Endodermal cell (in vitro differentiated cells): ENCODE results near the gene CARD11. TPM values are rescaled to one million over a fixed set of nuclear protein-coding genes. Genes with fewer than 3 reads are reported as not detected.

ENCODE experiments used
- DNase-seq: peaks from one replicate; pipeline ENCODE4 v3.0.0-alpha.2; 2017
- H3K27ac ChIP-seq: 2 replicates; pipeline ENCODE4 v1.5.1; 2013; ENCODE audit warnings: mild to moderate bottlenecking, low read depth, low read length, moderate library complexity
- H3K27me3 ChIP-seq: 2 replicates; pipeline ENCODE4 v1.6.1; 2013; ENCODE audit warnings: mild to moderate bottlenecking, low read length, moderate library complexity; ENCODE audit not compliant: insufficient read depth, control insufficient read depth, poor library complexity, severe bottlenecking
- H3K36me3 ChIP-seq: 2 replicates; pipeline ENCODE4 v1.7.0; 2013; ENCODE audit warnings: mild to moderate bottlenecking, low read length, moderate library complexity; ENCODE audit not compliant: control insufficient read depth, insufficient read depth
- H3K4me1 ChIP-seq: one replicate; pipeline ENCODE4 v1.7.0; 2013; ENCODE audit warnings: low read length; ENCODE audit not compliant: control insufficient read depth, insufficient read depth
- H3K4me3 ChIP-seq: 2 replicates; pipeline ENCODE4 v1.5.1; 2013; ENCODE audit warnings: mild to moderate bottlenecking, low read length, moderate library complexity
- H3K9ac ChIP-seq: 2 replicates; pipeline ENCODE4 v1.6.1; 2013; ENCODE audit warnings: mild to moderate bottlenecking, low read length, moderate library complexity; ENCODE audit not compliant: poor library complexity, severe bottlenecking; ENCODE audit errors: extremely low read depth
- H3K9me3 ChIP-seq: 2 replicates; pipeline ENCODE4 v1.6.1; 2013; ENCODE audit warnings: mild to moderate bottlenecking, low read length, moderate library complexity; ENCODE audit not compliant: control insufficient read depth
- H3K27ac Mint-ChIP-seq: 2 replicates; pipeline ENCODE4 v1.8.0; 2020; ENCODE audit warnings: mixed read lengths
- H3K27me3 Mint-ChIP-seq: 2 replicates; pipeline ENCODE4 v1.8.0; 2021; ENCODE audit warnings: mild to moderate bottlenecking, mixed read lengths; ENCODE audit not compliant: insufficient read depth
- H3K36me3 Mint-ChIP-seq: 2 replicates; pipeline ENCODE4 v1.8.0; 2020; ENCODE audit warnings: low read depth, mixed read lengths
- H3K4me1 Mint-ChIP-seq: 2 replicates; pipeline ENCODE4 v1.8.0; 2020; ENCODE audit warnings: mixed read lengths
- H3K4me3 Mint-ChIP-seq: 2 replicates; pipeline ENCODE4 v1.8.0; 2020; ENCODE audit warnings: mild to moderate bottlenecking, moderate library complexity, mixed read lengths
- H3K9me3 Mint-ChIP-seq: 2 replicates; pipeline ENCODE4 v1.8.0; 2020; ENCODE audit warnings: mild to moderate bottlenecking, mixed read lengths
- CTCF ChIP-seq: fragments of 200-600 bp; sonication (generic); conservative IDR thresholded peaks from 2 replicates; pipeline ENCODE4 v1.5.0; 2021; ENCODE audit warnings: antibody characterized with exemption, mild to moderate bottlenecking
- WGBS, 2 experiments: methylation state at CpG; one replicate each; pipeline versions ENCODE4 v1.1.5 to v1.1.7; 2013; ENCODE audit warnings: missing lambda C conversion rate in 2 of 2, mixed read lengths in 1 of 2; ENCODE audit not compliant: insufficient coverage in 1 of 2, insufficient read length in 1 of 2; 5-methylcytosine and 5-hydroxymethylcytosine counted together
- total RNA-seq, 2 donors: library from RNA; stranded (reverse); fragmentation: NEBNext Ultra II Directional in 1 of 2; extraction: Animal tissue kit (Norgen Biotek cat#: 25700) in 1 of 2; gene quantifications; 2 replicates in 1 of 2; 3 replicates in 1 of 2; pipeline ENCODE4 v1.2.1, GENCODE V29; 2021

Gene CARD11
- total RNA-seq, 2 donors from 2014 or later, result 7.2 to 10.8 TPM

- H3K9ac ChIP-seq, result no peak overlapping the region
- no peaks in the 10 kb centered on the region for H3K4me1 ChIP-seq
- H3K4me3 Mint-ChIP-seq, result no peak overlapping the region
- H3K27ac ChIP-seq, result no peak overlapping the region
- no peaks in the 10 kb centered on the region for H3K27me3 ChIP-seq
- TF ChIP-seq CTCF, result no peak
- 96 to 100% methylated on average over 2 to 3 of the region's 3 CpGs for WGBS, 2 experiments
- no peaks in the 10 kb centered on the region for H3K36me3 Mint-ChIP-seq
- DNase-seq, result no peak
- H3K27me3 Mint-ChIP-seq, result no peaks in the 10 kb centered on the region
- H3K4me3 ChIP-seq, result no peak overlapping the region
- no peak overlapping the region for H3K27ac Mint-ChIP-seq
- H3K4me1 Mint-ChIP-seq, result peaks cover 9% of the 10 kb centered on the region
- no peaks in the 10 kb centered on the region for H3K9me3 Mint-ChIP-seq
- H3K9me3 ChIP-seq, result no peaks in the 10 kb centered on the region
- no peaks in the 10 kb centered on the region for H3K36me3 ChIP-seq
Observed at GRCh38 chr7:2866601-2867000, 177.1 kb downstream of the CARD11 start.

GRCh38 chr7:2864999-2865670 is 178.5 kb downstream of the CARD11 start:
- Histone ChIP-seq H3K9me3 (no peaks in the 10 kb centered on the region), H3K27me3 (no peaks in the 10 kb centered on the region), H3K4me1 (no peaks in the 10 kb centered on the region), H3K9ac (no peak overlapping the region), H3K27ac (no peak overlapping the region), H3K36me3 (no peaks in the 10 kb centered on the region), H3K4me3 (no peak overlapping the region)
- peak; percentile 96 for TF ChIP-seq CTCF
- 60 to 69% methylated on average over 10 to 17 of the region's 17 CpGs for WGBS, 2 experiments
- H3K4me3 Mint-ChIP-seq, result no peak overlapping the region
- H3K4me1 Mint-ChIP-seq, result peaks cover 9% of the 10 kb centered on the region
- no peaks in the 10 kb centered on the region for H3K27me3 Mint-ChIP-seq
- H3K9me3 Mint-ChIP-seq, result no peaks in the 10 kb centered on the region
- peak; percentile 90 for DNase-seq
- H3K27ac Mint-ChIP-seq, result no peak overlapping the region
- no peaks in the 10 kb centered on the region for H3K36me3 Mint-ChIP-seq

GRCh38 chr7:2864204-2864985 is 179.3 kb downstream of the CARD11 start:
- Mint-ChIP-seq H3K27me3 (no peaks in the 10 kb centered on the region), H3K27ac (no peak overlapping the region), H3K4me3 (no peak overlapping the region), H3K36me3 (no peaks in the 10 kb centered on the region), H3K4me1 (peaks cover 9% of the 10 kb centered on the region), H3K9me3 (no peaks in the 10 kb centered on the region)
- TF ChIP-seq CTCF, result no peak
- Histone ChIP-seq H3K4me3 (no peak overlapping the region), H3K27ac (no peak overlapping the region), H3K9ac (no peak overlapping the region), H3K36me3 (no peaks in the 10 kb centered on the region), H3K27me3 (no peaks in the 10 kb centered on the region), H3K4me1 (no peaks in the 10 kb centered on the region), H3K9me3 (no peaks in the 10 kb centered on the region)
- DNase-seq, result no peak
- WGBS, 2 experiments, result 94 to 98% methylated on average over 11 to 12 of the region's 12 CpGs
